Measurements from ENCODE around the gene PIF1. TPM values are rescaled to one million over a fixed set of nuclear protein-coding genes. Genes with fewer than 3 reads are reported as not detected.

Gene PIF1
- total RNA-seq, 1 donor from 2014 or later: 2.3 TPM

GRCh38 chr15:64864068-64864467, 38.6 kb upstream of the PIF1 start:
- no peaks in the 10 kb centered on the region for H3K27me3 ChIP-seq (ENCODE audit: control insufficient read depth, insufficient read depth, low read length)
- no peak for TF ChIP-seq CTCF (IDR thresholded peaks at IDR 0.05; ENCODE audit: insufficient read depth, low read length, poor library complexity, severe bottlenecking)
- peaks cover 1% of the 10 kb centered on the region for H3K36me3 ChIP-seq (ENCODE audit: control insufficient read depth, insufficient read depth, low read length)
- no peak for DNase-seq (ENCODE audit: low read depth)
- no peak overlapping the region for H3K4me3 ChIP-seq (ENCODE audit: low read depth, low read length)

DNA sequence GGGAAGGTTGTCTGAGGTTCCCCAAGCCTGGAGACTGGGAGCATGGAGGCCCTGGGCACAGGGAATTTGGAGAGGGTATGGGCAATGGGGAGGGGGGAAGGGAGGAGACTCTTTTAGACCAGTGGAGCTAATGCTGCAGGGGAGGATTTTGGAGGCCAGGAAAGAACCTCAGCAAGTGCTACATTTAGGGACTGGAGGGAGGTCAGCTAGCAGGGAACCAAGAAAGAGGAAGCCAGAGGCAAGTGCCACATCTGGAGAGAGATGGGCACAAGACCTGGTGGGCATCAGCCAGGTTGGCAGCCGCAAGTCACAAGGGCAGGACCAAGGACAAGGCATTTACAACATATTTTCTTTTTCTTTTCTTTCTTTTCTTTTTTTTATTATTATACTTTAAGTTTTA, 37.0 kb upstream of the PIF1 start:
- Histone ChIP-seq H3K4me3 (ENCODE audit: low read depth, low read length) (no peak overlapping the region), H3K36me3 (ENCODE audit: control insufficient read depth, insufficient read depth, low read length) (peaks cover 1% of the 10 kb centered on the region), H3K27me3 (ENCODE audit: control insufficient read depth, insufficient read depth, low read length) (no peaks in the 10 kb centered on the region)
- no peak for DNase-seq (ENCODE audit: low read depth)
- no peak for TF ChIP-seq CTCF (IDR thresholded peaks at IDR 0.05; ENCODE audit: insufficient read depth, low read length, poor library complexity, severe bottlenecking)

DNA sequence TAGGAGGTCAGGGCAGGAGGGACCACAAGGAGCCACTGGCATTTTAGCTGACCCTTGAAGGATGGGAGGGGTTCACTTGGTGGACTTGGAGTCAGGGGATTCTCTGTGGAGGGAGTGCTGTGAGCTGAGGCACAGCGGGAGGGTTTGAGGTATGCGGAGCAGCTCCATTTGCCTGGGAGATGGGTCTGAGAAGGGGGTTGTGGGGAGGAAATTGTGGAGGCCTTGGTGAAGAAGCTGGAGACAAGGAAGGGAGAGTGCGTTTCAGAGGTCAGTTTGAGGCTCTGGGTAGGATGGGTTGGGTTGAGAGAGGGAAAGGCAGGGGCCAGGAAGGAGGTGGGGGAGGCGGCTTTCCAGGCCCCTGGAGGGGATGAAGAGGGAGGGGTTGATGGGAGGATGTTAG, 36.5 kb upstream of the PIF1 start:
- H3K36me3 ChIP-seq (ENCODE audit: control insufficient read depth, insufficient read depth, low read length): peaks cover 1% of the 10 kb centered on the region
- H3K27me3 ChIP-seq (ENCODE audit: control insufficient read depth, insufficient read depth, low read length): no peaks in the 10 kb centered on the region
- TF ChIP-seq CTCF (IDR thresholded peaks at IDR 0.05; ENCODE audit: insufficient read depth, low read length, poor library complexity, severe bottlenecking): no peak
- H3K4me3 ChIP-seq (ENCODE audit: low read depth, low read length): no peak overlapping the region
- no peak for DNase-seq (ENCODE audit: low read depth)

DNA sequence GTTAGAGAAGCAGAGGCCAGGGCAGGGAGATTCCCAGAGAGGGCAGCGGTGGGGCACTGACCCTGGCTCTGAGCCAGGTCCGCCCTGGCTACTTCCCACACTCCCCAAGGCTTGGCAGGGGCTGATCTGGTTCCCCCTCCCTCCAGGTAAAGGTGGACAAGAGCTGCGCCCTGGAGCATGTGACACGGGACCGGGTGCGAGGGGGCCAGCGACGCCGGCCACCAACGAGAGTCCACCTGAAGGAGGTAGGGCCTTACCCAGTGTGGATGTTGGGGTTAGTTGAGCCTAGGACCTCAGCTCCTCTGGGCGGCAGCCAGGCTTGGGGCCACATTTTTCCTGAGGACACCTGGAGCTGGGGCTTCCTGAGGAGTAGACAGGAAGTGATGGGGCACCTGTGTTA, 35.9 kb upstream of the PIF1 start:
- no peak for TF ChIP-seq CTCF (IDR thresholded peaks at IDR 0.05; ENCODE audit: insufficient read depth, low read length, poor library complexity, severe bottlenecking)
- Histone ChIP-seq H3K36me3 (ENCODE audit: control insufficient read depth, insufficient read depth, low read length) (peaks cover 1% of the 10 kb centered on the region), H3K4me3 (ENCODE audit: low read depth, low read length) (no peak overlapping the region), H3K27me3 (ENCODE audit: control insufficient read depth, insufficient read depth, low read length) (no peaks in the 10 kb centered on the region)
- DNase-seq (ENCODE audit: low read depth): no peak

GRCh38 chr15:64859226-64859625, 33.8 kb upstream of the PIF1 start:
- Histone ChIP-seq H3K27me3 (ENCODE audit: control insufficient read depth, insufficient read depth, low read length) (no peaks in the 10 kb centered on the region), H3K4me3 (ENCODE audit: low read depth, low read length) (no peak overlapping the region), H3K36me3 (ENCODE audit: control insufficient read depth, insufficient read depth, low read length) (peaks cover 1% of the 10 kb centered on the region)
- DNase-seq (ENCODE audit: low read depth): no peak
- no peak for TF ChIP-seq CTCF (IDR thresholded peaks at IDR 0.05; ENCODE audit: insufficient read depth, low read length, poor library complexity, severe bottlenecking)

DNA sequence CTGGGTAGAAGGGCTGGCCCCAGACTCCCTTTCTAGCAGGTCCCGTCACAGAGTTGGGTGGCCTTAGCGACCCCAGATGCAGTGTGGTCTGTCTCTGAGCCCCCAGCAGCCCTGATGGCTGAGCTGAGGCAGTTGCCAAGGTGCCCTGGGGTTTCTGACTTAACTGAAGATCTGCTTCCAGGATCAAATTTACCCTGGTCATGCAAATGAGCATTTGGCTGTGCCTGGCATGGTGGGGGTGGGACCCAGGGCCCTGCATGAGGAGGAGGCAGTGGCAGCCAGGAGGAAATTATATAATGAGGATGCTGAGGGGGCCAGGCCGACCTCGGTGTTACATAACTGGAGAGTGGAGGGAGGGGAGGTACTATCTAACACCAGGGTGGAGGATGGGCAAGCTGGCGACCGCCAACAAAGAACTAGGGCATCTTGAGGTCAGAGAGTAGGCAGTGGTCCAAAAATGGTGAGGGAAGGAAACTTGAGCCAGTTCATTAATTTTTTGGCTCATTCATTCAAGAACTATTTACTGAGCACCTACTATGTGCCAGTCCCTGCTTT, 32.7 kb upstream of the PIF1 start:
- TF ChIP-seq CTCF (IDR thresholded peaks at IDR 0.05; ENCODE audit: insufficient read depth, low read length, poor library complexity, severe bottlenecking): no peak
- Histone ChIP-seq H3K36me3 (ENCODE audit: control insufficient read depth, insufficient read depth, low read length) (peaks cover 1% of the 10 kb centered on the region), H3K27me3 (ENCODE audit: control insufficient read depth, insufficient read depth, low read length) (no peaks in the 10 kb centered on the region), H3K4me3 (ENCODE audit: low read depth, low read length) (no peak overlapping the region)
- no peak for DNase-seq (ENCODE audit: low read depth)

Measured in kidney epithelial cell (primary cell).